ENCODE results near the gene GPR55.

The GPR55 gene

DNA sequence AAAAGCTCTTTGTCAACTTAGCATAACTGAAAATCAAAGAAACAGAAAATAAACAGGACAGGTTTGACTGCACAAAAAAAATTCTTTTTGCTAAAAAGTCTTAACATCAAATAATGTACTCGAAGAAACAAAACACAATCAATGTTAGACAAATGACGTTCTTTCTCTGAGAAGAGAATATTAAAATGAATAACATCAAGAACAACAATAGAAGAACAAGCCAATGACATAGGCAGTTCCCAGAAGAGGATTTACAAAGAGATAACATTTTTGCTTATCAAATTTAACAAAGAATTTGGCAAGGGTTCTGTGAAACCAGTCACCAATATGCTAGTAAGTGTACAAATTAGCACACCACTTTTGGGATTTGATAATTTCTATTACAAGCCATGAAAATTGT, 5.8 kb downstream of the GPR55 start:
- DNase-seq (ENCODE audit: low spot score) = no peak

DNA sequence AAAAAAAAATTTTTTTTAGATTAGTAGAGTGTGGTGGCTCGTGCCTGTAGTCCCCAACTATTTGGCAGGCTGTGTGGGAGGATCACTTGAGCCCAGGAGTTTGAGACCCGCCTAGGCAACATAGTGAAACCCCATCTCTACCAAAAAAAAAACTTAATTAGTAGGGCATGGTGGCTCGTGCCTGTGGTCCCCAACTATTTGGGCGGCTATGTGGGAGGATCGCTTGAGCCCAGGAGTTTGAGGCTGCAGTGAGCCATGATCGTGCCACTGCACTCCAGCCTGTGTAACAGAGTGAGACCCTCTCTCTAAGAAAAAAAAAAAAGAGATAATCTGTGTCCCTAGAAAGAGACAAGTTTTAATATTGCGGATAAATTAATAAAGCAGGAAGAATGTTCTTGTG, 8.8 kb downstream of the GPR55 start:
- no peak for DNase-seq (ENCODE audit: low spot score)

DNA sequence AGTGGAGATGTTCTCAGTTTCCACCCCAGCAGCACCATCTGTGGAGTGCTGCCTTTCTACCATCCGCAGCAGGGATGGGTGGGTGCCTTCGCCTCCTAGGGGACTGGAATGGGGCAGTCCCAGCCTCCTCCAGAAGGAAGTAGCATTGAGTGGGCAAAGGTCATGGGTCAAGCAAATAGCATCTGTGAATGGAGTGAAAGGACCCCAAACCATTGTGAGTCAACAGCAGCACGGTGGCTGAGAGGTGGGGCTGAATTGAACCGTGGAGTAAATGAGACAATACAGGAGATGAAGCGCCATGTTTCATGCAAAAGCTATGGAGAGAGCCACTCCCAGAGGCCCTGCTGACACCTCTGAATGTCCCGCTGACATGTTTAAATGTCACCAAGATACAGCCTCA, 9.7 kb downstream of the GPR55 start:
- DNase-seq (ENCODE audit: low spot score) = no peak

DNA sequence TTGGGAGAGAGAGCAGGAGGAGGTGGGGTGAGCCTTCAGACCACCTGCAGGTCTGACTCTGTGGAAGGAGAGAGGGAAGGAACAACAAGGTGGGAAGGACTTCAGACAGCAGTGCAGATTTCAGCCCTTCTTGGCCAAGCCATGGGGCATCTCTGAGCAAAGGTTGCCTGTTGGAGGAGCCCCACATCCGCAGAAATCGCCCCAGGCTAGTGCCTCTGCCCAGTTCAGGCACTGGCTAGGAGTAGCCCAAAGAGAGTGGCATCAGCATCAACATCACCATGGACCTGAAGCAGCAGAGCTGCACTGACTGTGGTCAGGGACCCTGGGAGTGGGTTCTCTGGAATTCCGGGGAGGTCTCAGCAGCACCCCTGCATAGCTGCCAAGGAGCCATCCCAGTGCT, 10.2 kb downstream of the GPR55 start:
- DNase-seq (ENCODE audit: low spot score) = no peak

DNA sequence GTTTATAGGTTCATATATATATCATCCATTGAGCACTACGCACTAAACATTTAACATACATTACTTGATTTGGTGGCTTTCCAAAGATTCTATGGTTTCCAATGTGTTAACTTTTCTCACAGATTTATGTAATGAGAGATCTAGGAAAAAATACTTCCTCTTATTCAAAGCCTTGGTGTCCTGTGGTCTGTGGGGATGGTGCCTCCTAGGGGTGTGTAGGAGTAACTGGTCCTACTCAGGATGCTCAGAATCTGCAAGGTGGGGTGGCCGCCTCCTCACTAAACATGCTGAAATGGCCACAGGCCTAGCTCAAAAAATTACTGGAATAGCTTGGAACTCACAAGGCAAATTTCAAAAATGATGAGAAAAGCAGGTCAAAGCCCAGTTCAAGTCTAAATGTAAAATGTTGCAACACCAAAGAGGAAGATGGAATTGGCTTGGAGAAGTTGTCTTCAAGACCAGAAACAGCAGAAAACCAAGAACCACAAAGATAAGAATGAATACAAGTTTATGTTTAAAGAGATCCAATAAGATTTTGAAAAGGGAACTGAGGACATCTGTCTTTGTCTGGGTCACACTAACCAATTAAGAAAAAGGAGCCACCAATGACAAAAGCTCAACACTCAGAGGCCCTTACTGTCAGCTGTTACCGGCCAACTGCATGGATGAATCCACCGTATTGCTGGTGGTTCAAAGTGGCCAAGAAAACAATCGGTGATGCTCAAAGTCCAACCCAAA, 11.5 kb downstream of the GPR55 start:
- DNase-seq (ENCODE audit: low spot score) = peak; percentile 41

DNA sequence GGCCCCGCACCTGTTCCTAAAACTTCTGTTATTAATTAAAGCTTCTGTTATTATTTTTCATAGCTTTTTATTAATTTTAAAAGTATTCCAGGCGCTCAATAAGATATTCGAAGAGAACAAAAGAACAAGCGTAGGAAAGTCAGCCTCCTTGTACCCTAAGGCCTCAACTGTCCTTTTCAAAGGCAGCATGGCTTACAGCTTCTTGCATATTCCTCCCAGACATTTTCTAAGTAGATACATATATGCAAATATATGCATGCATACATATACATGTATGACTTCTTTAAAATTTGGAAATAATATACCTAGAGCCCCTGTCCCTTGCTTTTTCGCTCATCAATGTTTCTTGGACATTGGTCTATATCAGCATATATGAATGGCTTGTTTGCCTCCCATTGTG, 12.3 kb downstream of the GPR55 start:
- DNase-seq (ENCODE audit: low spot score) = no peak

DNA sequence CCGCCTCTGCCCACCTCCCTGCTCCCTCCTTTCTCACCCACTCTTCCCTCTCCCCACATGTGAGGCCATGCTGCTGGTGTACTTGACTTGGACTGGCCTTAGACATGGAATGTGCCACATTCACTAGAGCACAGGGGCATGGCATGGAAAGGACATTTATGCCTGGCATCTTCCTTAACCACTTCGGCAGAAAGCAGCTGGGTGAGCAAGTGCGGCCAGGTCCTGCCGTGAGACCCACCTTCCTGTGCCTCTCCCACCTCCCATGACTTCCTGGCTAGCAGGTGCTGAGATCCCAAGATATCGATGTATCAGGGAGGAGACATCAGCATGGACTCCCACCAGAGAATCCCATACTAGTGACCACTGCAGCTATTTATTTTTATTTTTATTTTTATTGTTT, 13.0 kb downstream of the GPR55 start:
- no peak for DNase-seq (ENCODE audit: low spot score)

DNA sequence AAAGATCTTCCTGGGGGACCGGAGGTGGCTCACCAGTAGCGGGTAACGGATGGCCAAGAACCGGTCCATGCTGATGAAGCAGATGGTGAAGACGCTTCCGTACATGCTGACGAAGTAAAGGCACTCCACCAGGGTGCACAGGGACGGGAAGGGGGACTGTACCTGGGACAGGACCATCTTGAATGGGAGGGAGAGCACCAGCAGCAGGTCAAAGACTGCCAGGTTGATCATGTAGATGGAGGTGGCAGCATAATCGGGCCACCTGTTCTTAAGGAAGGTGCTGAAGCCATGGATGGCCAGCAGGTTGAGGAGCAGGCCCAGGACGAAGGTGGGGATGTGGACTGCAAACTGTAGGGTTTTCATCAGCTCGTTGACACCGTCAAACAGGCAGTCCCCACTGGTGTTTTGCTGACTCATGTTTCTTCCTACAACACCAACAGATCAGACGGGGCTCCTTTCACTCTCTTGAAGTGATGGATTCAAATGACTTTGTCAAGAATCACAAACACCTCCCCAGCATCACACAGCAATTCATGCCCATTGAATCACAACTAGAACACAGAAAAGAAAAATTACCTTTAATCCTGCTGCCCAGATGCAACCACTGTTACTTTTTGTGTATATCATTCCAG, 14.4 kb downstream of the GPR55 start:
- no peak for DNase-seq (ENCODE audit: low spot score)

DNA sequence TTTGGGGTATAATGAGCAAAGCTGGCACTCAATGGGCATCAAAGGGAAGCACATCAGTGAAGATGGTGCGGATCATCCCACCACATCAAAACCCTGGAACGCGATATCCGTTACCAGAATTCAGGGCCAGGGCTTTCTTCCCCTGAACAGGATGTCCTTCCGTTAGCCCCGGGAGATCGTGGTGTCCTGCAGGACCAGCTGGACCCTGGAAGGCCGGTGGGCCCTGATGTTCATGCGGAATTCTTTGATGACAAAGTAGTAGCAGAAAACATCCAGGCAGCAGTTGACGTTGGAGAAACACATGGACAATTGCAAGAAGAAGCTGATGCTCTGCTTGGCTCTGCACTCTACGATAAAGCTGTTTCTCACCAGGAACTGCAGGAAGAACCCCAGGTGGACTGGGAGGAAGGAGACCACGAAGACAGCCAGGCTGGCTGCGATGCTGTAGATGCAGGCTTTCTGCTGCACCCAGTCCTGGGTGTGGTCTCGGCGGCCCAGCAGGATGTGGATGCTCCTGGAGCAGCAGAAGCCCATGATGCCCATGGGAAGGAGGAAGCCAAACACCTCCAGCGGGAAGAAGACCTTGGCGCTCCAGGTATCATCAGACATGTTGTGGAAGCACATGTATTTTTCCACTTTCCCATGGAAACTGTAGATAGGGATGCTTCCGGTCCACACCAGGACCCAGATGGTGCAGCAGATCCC, 15.0 kb downstream of the GPR55 start:
- no peak for DNase-seq (ENCODE audit: low spot score)

DNA sequence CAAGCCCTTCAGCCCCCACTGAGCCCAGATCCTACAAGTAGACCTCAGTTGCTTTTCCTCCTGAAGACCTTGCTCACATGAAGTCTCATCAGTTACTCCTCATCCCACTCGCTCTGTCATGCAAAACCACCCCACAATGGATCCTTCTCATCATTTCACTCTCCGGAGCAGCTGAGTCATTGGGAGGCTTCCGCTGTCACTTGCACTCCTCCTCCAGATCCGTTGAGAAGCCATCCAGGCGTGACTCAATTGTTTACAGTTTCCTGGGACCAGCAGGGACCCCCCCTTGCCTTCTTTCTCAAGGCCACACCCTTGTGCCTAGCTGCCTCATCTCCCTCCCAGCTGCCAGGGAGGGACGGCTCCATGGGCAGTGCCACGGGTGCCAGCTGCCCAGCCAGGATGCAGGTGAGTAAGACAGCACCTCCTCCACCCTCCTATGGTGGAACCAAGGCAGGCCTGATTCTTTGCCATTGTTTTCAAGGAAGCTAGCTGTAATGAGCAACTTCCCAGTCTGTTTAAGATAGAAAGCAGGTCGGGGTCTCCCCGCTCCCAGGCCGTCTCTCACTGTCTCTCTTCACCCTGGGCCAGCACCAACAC, 16.3 kb downstream of the GPR55 start:
- DNase-seq (ENCODE audit: low spot score) = no peak

DNA sequence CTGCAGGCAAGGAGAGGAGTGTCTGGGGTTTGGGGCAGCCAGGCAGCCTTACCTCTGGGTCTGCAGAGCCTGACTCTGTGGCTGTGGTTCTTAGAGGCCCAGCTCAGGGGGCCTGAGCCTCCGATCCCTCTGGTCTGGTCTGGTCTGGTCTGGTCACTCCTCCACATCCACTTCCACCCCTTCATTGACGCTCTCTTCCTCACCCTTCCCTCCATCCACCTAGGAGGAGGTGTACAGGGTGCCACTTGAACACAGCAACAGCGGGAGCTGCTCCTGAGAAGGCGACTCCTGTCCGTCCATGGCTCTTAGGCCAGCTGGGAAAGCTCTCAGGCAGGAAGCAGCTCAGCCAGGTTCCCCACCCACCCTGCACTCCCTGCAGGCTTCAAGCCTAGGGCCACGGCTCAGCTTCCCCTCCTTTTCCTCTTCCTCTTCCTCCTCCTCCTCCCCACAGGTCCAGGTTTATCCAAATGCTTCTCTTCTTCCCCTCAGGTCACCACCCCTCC, 16.9 kb downstream of the GPR55 start:
- DNase-seq (ENCODE audit: low spot score) = no peak

DNA sequence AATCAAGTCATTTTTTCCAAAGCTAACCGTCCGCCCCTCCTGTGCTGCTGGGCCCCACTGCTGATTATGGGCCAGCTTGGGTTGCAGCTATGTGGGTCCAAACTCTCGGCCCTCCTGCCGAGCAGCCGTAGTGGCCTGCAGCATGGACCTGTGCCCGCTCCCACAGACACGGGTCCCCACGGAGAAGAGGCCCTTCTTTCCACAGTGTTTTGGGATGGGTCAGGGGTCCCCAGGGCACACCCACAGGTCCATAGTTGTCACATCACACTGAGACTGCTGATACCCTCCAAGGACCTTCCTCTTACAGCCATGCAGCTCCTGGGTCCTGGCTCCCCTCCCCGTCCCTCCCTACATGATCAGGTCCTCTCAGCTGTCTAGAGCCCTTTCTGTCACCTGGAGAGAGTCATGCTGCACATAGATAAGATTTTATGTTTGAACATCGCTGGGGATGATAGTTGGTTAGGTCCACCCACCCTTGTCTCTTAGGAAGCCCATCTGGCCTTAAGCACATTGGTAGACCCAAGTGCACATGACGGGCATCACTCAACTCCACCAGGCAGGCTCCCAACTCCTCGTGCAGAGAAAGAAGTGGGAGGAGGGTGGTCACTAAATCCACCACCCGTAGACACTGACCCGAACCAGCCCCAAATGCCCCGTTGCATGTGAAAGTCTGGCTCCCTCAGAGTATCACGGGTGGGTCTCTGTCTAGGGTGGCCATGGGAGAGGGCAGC, 17.5 kb downstream of the GPR55 start:
- no peak for DNase-seq (ENCODE audit: low spot score)

DNA sequence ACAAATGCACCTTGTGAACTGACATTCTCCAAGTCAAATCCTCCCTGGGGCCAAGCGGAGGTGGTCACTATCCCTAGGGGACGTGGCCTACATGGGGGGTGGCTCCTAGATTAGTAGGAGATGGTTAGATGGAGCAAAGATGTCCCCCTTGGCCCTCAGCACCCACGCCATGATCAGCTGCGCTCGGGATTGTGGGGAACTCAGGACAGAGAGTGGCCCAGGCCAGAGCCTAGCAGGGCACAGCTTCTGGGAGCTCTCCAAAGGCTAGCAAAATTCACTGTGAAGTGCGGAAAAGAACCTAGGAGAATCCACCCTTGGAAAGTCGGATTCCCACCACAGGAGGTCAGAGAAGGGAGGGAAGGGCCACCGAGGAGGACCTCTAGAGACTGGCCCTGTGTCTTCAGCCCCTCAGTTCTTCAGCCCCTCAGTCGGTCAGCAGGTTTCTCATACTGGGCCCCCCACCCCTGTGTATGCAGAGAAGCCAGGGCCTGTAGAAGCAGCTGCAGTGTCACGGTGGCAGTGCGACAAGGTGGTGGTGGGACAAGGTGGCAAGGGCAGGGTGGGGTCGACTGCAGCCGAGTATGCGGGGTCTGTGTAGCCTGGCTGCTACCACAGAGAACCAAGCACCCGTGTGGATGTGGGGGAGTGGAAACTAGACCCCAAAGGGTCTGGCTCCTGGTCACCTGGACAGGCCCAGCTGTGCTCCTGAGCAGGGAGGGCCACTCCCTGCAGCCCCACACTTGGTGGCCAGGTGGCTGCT, 18.4 kb downstream of the GPR55 start:
- no peak for DNase-seq (ENCODE audit: low spot score)

DNA sequence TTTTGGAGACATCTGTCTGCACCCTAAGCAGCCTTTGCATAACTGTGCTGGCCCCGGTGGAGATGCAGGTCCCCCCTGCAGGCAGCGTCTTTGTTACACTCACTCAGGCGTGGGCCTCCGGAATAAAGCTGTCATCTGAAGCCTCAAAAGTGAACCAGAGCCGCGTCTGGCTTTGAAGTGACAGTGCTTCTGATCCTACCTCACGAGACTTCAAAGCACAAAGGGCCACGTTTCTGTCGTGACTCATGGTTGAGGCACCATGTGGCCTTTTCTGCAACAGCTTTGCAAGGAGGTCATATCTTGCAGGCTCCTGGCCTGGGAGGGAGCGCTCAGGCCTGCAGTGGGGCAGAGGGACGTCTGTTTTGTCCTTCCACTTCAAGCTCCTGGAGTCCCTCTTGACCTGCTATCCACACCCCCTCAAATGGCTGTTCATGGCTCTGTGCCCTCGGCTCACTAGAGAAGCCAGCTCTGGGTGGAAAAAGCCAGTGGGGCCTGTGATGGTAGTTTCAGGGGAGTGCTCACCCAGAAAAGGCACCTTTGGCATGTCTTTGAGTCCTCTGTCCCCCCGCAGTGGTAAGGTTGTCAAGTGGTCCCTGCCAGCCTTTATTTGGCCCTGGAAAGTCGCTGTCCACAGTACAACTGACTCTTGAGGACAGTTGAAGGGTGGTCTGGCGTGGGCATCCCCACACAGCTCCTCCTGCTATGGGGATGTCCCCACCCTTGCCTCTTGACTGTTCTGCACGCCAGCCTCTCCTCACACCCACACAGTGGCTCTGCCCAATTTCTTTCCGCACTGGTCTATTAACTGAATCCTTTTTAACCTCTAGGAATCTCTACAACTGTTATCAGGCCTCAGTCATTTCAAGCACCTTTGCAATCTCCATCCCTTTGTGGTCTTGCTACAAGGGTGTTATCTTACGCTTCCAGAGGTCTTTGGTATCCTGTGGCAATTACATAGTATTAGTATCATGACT, 19.3 kb downstream of the GPR55 start:
- peak; percentile 15 for DNase-seq (ENCODE audit: low spot score)

DNA sequence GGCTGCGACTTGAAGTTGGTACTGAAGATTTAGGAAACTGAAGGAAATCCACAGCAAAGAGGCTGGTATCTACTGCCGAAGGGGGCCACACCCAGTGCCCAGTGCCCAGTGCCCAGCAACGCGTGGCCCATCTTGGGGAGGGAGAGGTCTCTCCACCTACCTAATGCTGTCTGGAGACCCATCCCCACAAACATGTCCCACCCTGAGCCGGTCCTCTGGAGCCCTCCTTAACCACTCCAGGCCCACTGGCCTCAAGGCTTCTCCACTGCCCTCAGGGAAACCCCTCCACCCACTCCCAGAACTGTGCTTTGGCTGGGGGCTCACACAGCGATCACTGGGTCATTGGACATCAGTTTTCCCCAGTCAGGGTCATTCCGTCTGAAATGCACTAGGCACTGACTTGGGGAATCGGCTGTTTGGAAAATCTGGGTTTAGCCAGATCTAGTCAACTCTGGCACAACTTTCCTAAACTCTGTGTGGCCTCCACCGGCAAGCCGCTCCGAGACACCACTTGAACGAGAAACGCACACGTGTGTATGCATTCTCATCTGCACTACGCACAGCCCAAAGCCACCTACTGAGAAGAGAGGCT, 20.1 kb downstream of the GPR55 start:
- DNase-seq (ENCODE audit: low spot score) = no peak

DNA sequence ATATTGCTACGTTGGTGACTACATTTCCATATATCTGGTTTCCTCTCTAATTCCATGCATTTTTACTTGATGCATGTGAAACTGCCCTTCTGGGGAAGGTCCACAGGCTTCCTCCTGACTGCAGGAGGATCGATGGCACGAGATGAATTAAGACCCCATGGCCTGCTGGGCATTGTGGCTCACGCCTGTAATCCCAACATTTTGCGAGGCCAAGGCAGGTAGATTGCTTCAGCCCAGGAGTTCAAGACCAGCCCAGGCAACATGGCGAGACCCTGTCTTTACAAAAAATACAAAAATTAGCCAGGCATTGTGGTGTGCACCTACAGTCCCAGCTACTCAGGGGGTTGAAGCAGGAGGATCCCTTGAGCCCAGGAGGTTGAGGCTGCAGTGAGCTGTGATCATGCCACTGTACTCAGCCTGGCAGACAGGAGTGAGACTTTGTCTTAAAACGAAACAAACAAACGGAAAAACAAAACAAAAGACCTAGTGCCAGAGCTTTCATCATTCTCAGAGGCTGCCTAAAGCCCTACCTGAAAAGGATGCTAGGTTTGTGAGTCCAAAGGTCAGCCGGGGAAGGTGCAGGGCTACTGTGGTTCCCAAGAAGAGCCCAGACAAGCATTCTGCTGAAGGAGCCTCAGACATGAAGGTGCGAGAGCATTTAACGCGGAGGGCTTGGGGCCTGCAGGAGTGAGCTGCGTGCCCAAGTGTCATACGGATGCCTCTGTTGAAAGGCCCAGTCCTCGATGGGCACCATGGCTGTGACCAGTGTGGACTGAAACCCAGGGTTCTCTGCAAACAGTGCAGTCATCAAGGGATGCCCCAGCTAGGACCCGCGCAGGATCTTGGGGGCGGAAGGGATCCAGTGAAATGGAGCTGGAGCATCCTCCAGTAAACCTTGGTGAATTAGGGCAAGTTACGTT, 21.6 kb downstream of the GPR55 start:
- DNase-seq (ENCODE audit: low spot score) = no peak

DNA sequence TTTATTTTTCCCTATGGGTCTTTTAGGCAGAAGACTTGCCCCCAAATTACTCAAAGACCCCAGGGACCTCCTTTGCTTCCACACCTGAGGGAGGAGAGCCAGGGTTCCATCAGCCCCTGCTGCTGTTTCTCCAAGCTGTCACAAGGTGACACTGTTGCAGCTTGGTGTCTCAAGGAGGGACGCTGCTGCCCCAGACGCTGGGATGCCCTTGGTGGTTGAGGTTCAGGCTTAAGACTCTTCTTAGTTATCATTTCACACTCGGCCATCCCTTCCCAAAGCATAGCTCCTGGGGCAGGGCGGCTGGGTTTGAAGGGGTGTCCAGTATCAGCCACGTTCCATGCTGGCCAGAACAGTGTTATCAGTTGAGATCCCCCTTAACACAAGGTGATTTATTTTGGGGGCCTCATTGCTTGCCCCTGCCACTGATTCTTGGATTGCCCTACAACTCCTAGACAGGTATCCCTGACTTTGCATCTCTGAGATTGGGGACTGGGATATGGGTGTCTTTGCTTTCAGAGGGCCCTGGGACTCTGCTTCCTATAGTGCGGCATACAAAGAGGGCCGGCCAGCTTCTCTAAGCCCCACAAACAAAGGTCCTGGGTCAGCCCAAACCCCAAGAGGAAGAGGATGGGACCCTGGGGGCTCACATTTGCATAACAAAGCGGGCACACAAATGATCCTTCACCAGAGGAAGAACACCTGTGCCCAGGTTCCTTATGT, 22.7 kb downstream of the GPR55 start:
- DNase-seq (ENCODE audit: low spot score) = peak; percentile 81

DNA sequence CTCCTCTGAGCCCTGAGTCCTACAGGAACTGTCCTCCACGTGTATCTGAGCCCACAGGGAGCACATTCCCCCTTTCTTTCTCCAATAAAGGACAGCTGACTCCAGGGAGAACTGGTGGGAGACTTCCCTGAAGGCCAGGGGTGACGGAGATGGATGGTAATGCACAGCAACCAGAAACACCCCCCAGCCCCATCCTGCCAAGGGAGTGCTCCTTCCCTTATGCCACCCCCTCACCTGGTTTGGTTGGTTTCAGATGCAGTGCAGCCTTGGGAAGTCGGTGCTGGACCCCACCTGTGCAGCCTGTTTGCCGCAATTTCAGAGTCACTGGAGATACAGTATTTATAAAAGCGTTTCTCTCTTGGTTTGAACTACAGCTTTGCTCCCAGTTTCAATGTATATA, 24.0 kb downstream of the GPR55 start:
- DNase-seq (ENCODE audit: low spot score) = no peak

Data from NAMALWA (cell line).